ENCODE results near the gene SARNP. TPM values are rescaled to one million over a fixed set of nuclear protein-coding genes. Genes with fewer than 3 reads are reported as not detected.
A peak's percentile ranks its signal among the peaks of the same experiment; 100 is the strongest.

SARNP gene
- total and polyA plus RNA-seq, 10 of the 15 experiments (the other 5 are each of a cell fraction or from before 2014, with no cell fraction given), result 77.6 to 445 (median 188) TPM

GRCh38 chr12:55716582-55716957 lies 101.0 kb downstream of the SARNP start:
- peaks cover 0 to 2% of the 10 kb centered on the region in 2 experiments; a peak in 1 of 4 replicates for H3K36me3 ChIP-seq (ENCODE audit: control insufficient read depth in 2 of 2, insufficient read depth in 2 of 2, low read length in 1 of 2)
- peak overlapping the region; percentile 95 for H3K27ac ChIP-seq (ENCODE audit: control insufficient read depth, insufficient read depth)
- BruUV-seq (replicated peaks), result TSS peak; percentile 64
- peak overlapping the region; percentile 92 for H3K9ac ChIP-seq (ENCODE audit: control insufficient read depth, insufficient read depth, low read length)
- SMC1A ChIA-PET (ENCODE audit: uncharacterized antibody, unreplicated experiment), result interaction anchor here (0.9 to 4.0 kb wide), 9 partner anchors 9 to 217 kb away, joined by 3 to 29 read pairs (median 6); partner anchors contain the start of genes CD63, ORMDL2 and SARNP
- intact Hi-C loops (cut with micrococcal nuclease; ENCODE audit: unreplicated experiment) (loop anchor here (2.0 kb wide), 1 partner anchor 20 kb away; no protein-coding TSS in a partner anchor), in situ Hi-C loops (cut with MboI) (no loop called here)
- no peaks in the 10 kb centered on the region for H3K27me3 ChIP-seq (replicated peaks in 1 of 2; ENCODE audit: control insufficient read depth in 2 of 2, insufficient read depth in 2 of 2, low read length in 1 of 2)
- H3K9me3 ChIP-seq (replicated peaks; ENCODE audit: control insufficient read depth, insufficient read depth, low read length), result no peaks in the 10 kb centered on the region
- no peaks in the 10 kb centered on the region for H4K20me1 ChIP-seq (ENCODE audit: control insufficient read depth, insufficient read depth)
- H3K4me2 ChIP-seq (ENCODE audit: control insufficient read depth, insufficient read depth), result peak overlapping the region; percentile 100
- WGBS (ENCODE audit: insufficient coverage, insufficient replicate concordance, low lambda C conversion rate, missing lambda C conversion rate), result 1% methylated on average over 13 of the region's 13 CpGs
- no peak; the same call in 2 of the 3 replicates for ATAC-seq
- CTCF ChIA-PET, result interaction anchor here (0.9 to 11.4 kb wide), 11 partner anchors 8 to 388 kb away, joined by 3 to 205 read pairs (median 9); partner anchors contain the start of genes CD63, PA2G4 and PYM1
- H2AFZ ChIP-seq (ENCODE audit: control insufficient read depth, low read depth, low read length), result peak overlapping the region; percentile 87
- POLR2A ChIA-PET, result interaction anchor here (1.1 to 3.5 kb wide), 7 partner anchors 12 to 113 kb away, joined by 3 to 39 read pairs (median 4); partner anchors contain the start of genes CD63, DNAJC14 and GDF11
- peak overlapping the region; percentile 81 for H3K4me3 ChIP-seq
- no peak for DNase-seq (ENCODE audit: low read depth, low spot score)
- RAD21 ChIA-PET (ENCODE audit: unreplicated experiment), result interaction anchor here (0.7 to 11.0 kb wide), 7 partner anchors 8 to 356 kb away, joined by 3 to 113 read pairs (median 5); partner anchors contain the start of genes CD63 and RAB5B
- H3K4me1 ChIP-seq (ENCODE audit: control insufficient read depth, insufficient read depth, low read length), result peaks cover 20% of the 10 kb centered on the region
- TF ChIP-seq IKZF2 (IDR thresholded peaks at IDR 0.05) (0 out of 4 replicates have a peak, but pooled peaks of 1 of the 2 experiments have one; percentile 1), YY1 (IDR thresholded peaks at IDR 0.05; ENCODE audit: low read depth, low read length) (peak; percentile 48; the same call in 1 of the 2 replicates), FOXK2 (IDR thresholded peaks at IDR 0.05) (0 out of 2 replicates have a peak, but pooled peaks have one; percentile 8), SMAD5 (IDR thresholded peaks at IDR 0.05; ENCODE audit: low read depth) (no peak; the same call in 1 of the 2 replicates), RCOR1 (conservative IDR thresholded peaks at IDR 0.05; ENCODE audit: low read depth, low read length) (no peak), EZH2 (IDR thresholded peaks at IDR 0.05; ENCODE audit: borderline replicate concordance, control insufficient read depth, low read depth, low read length) (no peak), POU2F2 (IDR thresholded peaks at IDR 0.05; ENCODE audit: borderline replicate concordance, low read depth, low read length) (0 out of 3 replicates have a peak, but pooled peaks have one; percentile 16), TAF1 (IDR thresholded peaks at IDR 0.05; ENCODE audit: borderline replicate concordance, low read depth, low read length) (peak; percentile 4; the same call in 1 of the 2 replicates)
- peaks cover 13% of the 10 kb centered on the region for H3K79me2 ChIP-seq (ENCODE audit: control insufficient read depth, insufficient read depth, low read length)
- FAIRE-seq, result no peak

All from GM12878 (cell line).